GM21717 (cell line): ENCODE measurements around the gene M1AP.

Experiments used
- ATAC-seq: cut with Tn5 transposase; IDR thresholded peaks from one replicate; pipeline ENCODE4 v1.9.1; 2021; ENCODE audit warnings: mild to moderate bottlenecking, moderate library complexity; ENCODE audit not compliant: unreplicated experiment

The M1AP gene

DNA sequence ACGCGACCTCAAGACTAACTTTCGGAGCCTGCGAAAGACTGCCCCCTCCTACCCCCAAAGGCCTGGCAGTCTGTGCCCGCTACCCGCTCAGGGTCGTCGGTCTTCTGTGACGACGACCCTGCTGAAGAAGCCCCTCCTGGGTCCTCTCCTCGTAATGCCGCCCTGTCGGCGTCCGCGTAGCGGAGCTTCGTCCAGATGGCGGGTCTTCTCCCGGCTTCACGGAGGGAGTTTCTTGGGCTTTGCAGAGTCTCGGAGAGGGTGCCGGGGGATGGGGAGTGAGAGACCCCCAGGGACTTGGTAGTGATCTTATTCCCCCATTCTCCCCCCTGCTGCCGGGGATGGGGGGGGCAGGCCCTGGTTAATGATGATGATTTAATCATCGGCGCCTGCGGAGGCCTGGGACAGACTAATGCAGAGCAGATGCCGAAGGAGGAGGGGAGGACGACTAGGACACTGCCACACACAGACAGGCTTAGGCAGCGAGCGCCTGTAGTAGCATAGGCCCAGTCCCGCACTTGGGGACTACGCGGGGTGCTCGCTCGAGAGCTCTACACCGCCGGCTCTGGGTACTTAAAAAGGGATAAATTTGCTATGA, 140.1 kb downstream of the M1AP start:
- peak; percentile 10 for ATAC-seq
